Raji (cell line): ENCODE data around the gene SFXN5.

Experiments used
- POLR2A ChIP-seq: IDR thresholded peaks from 2 replicates; pipeline ENCODE4 v1.6.1; 2011; ENCODE audit warnings: low read depth, low read length, control low read depth; ENCODE audit not compliant: insufficient read depth

SFXN5 gene

DNA sequence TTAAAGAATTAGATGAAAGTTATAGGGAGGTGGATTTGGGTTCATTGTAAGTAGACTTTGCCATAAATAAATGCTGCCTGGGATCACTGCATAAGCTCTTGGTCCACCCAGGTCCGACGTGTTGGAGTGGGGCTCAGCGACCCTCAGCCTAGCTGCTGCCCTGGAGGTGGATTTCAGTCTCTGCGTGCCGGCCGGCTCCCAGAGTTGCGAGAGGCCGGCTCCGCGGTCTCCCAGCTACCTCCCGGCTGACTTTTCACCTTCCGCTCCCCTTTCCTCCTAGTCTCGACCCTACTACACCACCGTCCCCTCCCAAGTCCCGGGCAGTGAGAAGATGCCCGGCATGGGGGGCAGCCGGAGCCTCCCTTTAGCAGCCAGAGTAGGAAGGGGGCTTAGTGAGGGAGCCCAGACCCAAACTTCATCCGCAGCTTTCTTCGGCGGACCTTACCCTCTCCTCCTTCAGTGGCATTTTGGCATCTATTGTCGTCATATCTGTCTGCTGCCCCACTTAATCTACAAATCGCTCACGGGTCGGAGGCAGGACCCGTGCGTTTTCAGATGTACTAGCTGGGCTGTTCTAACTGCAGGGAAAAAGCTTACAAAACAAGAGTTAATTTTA, 146.1 kb downstream of the SFXN5 start:
- no peak for TF ChIP-seq POLR2A

DNA sequence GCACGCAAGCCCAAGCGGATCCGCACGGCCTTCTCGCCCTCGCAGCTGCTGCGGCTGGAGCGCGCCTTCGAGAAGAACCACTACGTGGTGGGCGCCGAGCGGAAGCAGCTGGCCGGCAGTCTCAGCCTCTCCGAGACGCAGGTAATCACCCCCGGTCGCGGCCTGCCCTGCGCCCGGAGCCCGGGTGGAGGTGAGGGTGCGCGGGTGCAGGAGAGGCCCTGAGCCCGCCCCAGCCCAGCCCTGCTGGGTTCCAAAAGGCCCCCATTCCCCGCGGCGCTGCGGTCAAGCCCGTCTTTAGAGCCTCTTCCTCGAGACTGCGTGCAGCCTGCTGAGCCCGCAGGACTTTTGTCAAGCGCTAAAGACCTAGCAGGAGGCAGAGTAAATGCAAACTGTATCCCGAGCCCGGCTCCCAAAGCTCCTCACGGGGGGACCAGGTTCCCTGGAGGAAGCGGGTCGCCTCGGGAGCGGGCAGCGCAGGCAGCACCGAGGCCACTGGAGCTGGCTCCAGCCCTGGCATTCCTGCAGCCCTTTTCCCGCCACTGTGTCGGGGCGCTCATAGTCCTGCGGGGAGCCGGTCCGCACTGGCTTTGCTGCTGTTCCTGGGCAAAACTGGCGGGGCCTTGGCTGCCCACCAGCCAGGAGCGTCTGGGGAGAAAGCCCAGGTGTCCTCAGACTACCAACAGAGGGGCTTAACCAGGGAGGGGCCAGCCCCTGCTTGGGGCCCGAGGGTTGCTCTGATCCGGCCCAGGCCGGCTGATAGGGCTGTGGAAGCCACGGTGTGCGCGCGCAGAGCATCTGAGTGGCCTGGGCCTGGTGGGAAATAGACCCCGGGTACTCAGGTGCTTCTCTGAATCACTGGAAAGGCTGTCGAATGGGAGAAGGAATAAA, 146.9 kb downstream of the SFXN5 start:
- no peak for TF ChIP-seq POLR2A

DNA sequence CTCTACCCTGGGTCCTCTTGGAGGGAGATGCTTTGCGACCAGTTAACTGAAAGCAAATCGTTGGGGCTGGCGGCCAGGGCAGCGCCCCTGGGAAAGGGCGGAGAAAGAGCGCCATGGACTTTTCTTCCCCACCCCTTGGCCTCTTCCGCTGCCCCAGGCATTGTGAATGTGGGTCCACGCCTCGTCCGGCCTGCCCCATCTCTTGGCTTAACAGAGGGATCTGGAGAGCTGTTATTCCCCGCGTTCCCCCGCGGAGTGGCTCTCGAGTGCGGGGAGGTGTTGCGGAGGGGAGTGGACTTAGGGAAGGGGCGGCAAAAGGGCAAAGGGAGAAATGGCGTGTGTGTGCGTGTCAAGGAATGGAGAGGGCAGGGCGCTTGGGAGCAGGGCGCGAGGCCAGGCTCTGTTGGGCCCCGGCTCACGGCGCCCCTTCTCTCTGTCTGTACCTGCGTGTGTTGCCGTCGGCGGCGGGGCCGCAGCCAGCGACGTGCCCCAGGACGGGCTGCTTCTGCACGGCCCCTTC, 147.6 kb downstream of the SFXN5 start:
- TF ChIP-seq POLR2A = no peak

DNA sequence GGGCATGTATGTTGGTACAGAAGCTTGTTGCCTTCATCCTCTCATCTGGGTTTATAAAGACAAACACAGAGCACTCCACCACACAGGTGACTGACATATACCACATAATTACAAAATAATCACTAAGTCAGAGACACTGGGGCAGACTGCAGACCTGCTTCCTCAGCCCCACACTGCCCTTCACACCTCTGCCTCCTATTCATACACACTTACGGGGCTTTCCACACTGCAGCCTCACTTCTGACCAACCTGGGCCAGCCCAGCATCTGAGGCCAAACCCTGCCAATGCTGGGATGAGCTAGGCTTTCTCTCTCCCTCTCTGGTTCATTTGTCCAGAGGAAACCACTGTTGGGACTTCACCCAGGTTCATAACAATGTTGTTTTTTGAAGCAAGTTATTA, 149.7 kb downstream of the SFXN5 start:
- TF ChIP-seq POLR2A = no peak

DNA sequence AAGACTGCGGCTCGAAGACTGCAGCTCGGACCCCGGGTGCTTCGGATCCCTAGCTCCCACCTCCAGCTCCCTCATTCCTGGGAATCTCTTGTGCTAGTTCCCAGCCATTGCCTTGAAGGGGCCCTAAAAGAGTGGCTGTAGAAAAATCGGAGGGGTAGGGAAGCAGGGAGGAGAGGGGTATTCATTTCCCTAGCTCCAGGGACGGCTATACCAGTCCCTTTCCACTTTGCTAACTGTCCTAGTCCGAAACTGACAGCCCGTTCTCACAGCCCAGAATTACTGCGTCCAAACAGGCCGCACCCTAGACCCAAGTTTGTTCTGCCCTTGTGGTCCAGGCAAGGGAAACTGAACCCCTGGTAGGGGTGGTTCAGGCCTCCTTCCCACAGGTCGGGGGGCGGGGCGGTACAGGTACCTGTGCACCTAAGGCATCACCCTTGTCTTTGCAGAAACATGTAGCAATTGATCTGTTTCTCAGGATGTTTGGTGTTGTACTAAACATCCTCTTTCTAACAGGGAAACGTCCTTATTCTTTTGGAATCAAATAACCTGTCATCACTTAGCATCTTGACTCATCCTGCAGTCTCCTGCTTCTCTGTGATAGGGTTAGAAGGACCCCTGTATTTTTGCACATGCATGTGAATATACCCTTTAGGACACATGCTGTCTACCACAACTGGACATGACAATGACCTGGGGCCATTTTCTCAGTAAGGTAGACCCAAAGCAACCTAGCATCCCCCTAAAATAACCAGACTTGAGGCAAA, 150.2 kb downstream of the SFXN5 start:
- no peak for TF ChIP-seq POLR2A

DNA sequence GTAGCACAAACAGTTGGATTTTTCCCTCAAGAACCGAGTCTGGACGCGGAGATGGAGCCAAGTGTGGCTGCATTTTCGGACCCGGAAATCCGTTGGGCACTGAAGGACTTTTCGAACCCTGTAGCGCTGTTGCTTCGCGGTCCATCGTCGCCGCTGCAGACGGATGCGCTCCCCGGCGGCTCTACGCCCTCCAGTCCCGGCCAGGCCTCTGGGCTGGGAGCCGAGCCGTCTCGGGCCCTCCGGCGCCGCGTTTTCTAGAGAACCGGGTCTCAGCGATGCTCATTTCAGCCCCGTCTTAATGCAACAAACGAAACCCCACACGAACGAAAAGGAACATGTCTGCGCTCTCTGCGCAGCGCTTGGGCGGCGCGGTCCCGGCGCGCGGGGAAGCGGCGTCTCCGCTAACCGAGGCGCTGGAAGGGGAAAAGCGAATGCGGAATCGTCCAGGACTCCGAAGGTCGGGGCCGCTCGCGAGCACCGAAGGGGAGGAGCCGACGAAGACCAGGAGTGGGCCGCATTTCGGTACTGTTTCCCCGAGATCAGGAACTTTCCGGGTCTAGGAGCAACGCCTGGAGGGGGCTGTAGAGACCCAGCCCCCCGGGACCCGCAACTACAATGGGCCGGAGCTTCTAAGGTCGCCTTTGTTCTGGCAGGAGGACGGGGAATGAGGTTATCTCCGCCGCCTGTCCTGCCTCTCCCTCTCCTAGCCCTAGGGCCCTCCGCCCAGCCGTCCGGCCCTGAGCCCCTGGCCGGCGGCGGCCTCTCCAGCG, 151.0 kb downstream of the SFXN5 start:
- TF ChIP-seq POLR2A = no peak

DNA sequence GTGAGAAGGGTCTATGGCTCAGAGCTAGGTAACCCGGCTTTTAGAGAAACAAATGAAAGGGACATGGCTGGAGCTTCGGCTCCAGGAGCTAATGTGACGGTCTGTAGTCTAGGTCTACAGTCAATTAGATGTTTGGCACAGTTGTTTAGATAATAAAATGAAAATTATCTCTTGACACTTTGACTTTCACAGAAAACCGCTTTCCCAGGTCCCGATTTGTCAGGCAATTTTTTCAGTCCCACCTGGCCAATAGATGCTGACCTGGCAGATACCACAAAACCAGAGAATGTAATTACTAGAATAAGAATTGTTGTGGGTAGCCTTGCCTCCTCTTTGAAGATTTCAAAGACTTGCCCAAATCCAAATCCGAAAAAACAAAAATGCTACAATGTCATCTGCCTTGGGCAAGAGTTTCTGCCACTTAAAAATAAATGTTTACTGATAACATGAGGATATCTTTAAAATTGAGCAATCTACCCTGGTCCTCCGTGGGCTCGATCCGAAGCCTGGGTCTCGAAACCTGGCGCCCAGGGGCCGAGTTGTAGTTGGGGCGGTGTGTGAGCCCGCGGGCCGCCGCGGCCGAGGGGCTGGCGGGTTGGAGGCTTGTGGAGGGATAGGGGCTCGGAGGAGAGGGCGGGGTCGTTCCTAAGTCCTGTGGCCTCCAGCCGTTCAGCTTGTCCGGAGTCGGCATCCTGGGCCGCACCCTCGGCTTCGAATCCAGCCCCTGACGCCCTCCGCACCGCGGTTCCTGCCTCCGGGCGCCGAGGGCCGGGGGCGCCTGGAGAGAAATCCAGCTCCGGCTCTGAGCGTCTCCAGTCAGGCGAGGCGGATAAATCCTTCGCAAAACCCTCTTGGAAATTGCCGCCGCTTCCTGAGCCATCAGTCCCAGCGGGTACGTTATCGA, 151.8 kb downstream of the SFXN5 start:
- no peak for TF ChIP-seq POLR2A

DNA sequence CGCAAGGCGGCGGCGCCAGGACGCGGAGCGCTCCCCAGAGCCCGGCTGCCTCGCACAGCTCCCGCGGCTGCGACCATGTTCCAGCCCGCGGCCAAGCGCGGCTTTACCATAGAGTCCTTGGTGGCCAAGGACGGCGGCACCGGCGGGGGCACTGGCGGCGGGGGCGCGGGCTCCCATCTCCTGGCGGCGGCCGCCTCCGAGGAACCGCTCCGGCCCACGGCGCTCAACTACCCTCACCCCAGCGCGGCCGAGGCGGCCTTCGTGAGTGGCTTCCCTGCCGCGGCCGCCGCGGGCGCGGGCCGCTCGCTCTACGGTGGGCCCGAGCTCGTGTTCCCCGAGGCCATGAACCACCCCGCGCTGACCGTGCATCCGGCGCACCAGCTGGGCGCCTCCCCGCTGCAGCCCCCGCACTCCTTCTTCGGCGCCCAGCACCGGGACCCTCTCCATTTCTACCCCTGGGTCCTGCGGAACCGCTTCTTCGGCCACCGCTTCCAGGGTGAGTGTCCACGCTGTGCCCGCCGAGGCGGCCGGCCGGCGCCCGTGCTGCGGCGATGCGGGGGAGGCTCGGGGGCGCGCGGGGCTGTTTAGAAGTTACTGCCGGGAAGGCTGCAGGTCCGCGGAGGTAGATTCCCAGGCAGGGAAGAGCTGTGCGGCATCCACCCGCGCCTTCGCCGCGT, 153.5 kb downstream of the SFXN5 start:
- TF ChIP-seq POLR2A = no peak

DNA sequence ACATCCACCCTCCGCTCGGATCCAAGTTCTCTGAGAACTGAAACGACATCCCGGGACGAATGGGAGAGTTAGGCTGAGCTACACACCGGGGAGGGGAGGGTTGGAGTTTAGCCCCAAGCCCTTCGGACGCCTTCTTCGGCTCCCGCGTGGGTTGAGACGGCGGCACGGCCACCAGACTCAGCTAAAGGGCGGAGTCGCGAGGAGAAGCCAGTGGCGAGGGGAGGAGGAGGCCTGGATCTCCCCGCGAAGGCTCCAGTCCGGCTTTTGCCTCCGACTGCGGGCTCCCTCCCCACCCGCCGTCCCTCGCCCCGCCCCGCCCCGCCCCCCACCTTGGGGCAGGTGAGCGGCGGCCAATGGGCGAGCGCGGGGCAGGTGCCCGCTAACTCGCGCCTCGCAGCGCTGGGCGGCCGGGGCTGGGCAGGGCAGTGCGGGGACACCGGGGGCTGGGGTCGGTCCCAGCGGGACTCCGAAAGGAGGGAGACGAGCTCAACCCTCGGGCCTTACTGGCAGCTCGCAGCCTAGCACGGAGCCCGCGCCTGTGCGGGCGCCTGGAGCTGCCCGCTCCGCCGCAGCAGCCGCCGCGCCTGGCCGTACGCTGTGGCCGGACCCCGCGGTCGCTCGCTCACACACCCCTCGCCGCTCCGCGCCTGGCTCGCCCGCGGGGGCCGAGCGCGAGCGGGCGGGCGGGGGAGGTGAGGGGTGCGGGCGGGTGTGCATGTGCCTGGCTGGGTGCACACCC, 154.2 kb downstream of the SFXN5 start, which contains the start of gene EMX1:
EMX1 (plus strand) TSS at position 382 of the 739 bp plus-strand sequence; CDS start at position 716, 334 bp downstream.
- no peak for TF ChIP-seq POLR2A

DNA sequence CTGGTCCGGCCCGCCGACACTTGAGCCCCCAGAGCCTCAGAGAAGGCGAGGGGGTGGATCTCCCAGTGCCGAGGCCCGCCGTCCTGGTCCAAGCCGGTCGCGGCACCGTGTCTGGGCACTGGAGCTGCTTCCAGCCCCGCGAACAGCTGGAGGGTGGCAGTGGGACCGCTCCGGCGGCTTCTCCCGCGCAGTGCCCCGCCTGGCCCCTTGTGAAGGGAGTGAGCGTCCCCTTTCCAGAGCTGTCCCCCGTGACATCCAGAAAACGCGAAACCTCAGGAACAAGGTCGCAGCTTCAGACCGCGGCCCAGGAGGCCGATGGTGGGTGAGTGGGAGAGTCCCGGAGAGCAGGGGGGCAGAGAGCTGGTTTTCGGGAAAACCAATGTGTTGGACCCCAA, 154.8 kb downstream of the SFXN5 start:
- TF ChIP-seq POLR2A = no peak

DNA sequence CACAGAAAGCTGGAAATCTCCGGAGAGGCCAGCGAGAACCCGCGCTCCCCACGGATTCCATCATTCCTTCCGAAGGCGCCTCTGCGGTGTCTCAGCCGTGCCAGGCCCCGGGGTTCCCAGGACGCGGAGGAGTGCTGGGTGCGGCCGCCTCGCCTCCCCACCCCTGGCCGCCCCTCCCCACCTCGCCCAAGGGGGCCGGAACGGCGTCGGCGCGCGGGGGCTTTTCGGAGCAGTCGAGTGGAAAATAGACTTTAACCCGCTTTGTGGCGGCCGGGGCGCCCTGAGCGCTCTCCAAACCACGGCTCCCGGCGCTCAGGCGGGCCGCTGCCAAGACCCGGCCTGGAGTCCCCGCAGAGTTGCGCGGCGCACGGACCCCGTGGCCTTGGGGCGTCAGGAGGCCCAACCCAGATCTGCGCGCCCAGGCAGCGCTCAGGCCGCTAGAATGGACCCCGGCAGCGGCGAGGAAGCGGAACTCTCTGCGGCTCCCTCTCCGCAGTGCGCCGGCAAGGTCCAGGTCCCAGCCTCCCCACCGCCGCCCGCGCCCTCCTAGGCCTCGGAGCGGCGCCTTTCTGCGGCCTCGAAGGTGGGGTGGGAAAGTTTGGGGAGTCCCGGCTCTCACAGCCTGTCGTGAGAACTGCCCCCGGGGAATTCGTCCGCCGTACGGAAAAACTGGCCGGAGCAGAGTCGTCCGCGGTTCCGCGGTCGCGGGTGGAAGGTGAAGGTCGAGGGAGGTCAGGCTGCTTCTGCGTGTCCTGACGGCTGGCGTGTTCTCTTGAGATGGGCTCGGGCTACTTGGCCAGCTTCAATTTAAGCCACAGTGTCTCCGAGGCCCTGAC, 155.4 kb downstream of the SFXN5 start:
- no peak for TF ChIP-seq POLR2A

DNA sequence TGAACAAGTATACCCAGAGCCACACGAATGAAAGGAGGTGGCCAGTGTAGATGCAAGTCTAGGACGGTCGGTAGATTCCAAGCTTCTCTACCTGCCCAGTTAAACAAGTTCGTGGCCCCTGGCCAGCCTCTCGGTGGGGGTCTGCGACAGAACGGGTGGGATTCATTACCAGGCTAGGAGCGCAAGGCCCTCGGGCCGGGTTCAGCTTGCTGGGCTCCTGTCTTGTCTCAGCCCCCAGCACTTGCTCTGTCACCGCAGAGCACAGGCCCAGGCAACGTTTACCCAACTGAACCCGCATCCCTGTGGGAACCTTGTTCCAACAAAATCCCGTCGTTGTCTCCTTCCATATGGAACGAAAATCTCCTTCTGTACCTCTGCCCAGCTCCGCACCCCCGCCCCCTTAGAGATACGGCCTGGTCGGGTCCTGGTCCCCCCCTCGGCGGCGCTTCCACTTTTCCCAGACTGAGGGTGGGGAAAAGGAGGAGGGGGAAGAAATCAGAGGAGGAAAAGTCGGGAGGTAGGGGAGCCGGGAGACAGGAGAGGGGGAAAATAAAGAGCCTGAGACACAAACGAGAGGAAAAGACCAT, 156.1 kb downstream of the SFXN5 start:
- TF ChIP-seq POLR2A = no peak
